ENCODE measurements around the gene CXCR5. TPM values are rescaled to one million over a fixed set of nuclear protein-coding genes. Genes with fewer than 3 reads are reported as not detected.
A peak's percentile ranks its signal among the peaks of the same experiment; 100 is the strongest.

Gene CXCR5
- total RNA-seq, 2 donors from 2014 or later: 8.0 to 20.2 TPM

DNA sequence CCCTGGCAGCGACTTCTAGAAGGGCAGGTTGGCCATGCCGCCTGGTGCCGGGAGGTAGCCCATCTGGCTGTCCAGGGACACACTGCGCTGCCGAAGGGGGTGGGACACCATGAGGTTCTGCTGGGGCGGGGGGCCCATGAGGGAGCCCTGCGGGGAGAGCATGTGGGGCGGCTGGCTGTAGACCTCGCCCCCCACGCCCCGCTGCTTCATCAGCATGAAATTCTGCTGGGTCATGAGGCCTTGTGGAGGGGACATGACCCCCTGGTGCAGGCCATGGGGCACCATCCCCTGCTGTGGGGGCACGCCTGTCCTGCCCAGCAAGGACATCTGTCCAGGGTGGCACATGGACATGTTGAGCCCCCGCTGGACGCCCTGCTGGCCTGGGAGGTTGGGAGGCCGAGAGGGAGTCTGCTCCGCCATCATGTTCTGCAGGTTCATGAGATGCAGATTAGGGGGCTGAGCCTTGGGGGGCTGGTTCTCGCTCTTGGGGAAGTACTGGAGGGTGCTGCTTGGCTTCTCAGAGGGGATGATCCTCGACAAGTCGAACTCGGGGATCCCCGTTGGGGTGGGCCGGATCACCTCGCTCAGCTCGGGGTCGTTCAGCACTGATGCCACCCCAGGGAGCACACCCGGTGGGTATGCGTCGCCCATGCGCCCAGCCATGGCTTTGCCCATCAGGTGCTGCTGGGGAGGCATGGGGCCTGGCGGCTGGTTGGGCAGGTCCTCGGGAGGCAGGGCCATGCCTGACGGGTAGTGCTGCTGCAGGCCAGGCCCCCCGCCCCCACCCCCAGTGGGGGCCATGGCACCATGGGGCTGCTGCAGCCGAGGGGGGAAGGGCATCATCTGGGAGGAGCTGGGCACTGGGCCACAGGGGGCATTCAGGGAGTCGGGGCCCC, 15.0 kb downstream of the CXCR5 start:
- no peak overlapping the region for H3K4me3 Mint-ChIP-seq
- H3K9me3 Mint-ChIP-seq: no peaks in the 10 kb centered on the region
- no peaks in the 10 kb centered on the region for H3K27me3 Mint-ChIP-seq
- H3K27ac Mint-ChIP-seq: no peak overlapping the region
- H3K36me3 Mint-ChIP-seq (ENCODE audit: low read depth): peaks cover 74% of the 10 kb centered on the region
- no peak for ATAC-seq (replicated peaks)
- H3K4me1 Mint-ChIP-seq: peaks cover 22% of the 10 kb centered on the region

- Mint-ChIP-seq H3K4me3 (no peak overlapping the region), H3K27ac (no peak overlapping the region), H3K36me3 (ENCODE audit: low read depth) (peaks cover 74% of the 10 kb centered on the region), H3K9me3 (no peaks in the 10 kb centered on the region), H3K27me3 (no peaks in the 10 kb centered on the region), H3K4me1 (peaks cover 16% of the 10 kb centered on the region)
- no peak for ATAC-seq (replicated peaks)
These were observed 15.6 kb downstream of the CXCR5 start for GRCh38 chr11:118899296-118899688.

- Mint-ChIP-seq H3K27me3 (no peaks in the 10 kb centered on the region), H3K9me3 (no peaks in the 10 kb centered on the region), H3K4me3 (no peak overlapping the region), H3K27ac (peak overlapping the region; percentile 30), H3K36me3 (ENCODE audit: low read depth) (peaks cover 71% of the 10 kb centered on the region), H3K4me1 (peaks cover 11% of the 10 kb centered on the region)
- ATAC-seq (replicated peaks): no peak
These were observed 16.1 kb downstream of the CXCR5 start for GRCh38 chr11:118899706-118900360.

DNA sequence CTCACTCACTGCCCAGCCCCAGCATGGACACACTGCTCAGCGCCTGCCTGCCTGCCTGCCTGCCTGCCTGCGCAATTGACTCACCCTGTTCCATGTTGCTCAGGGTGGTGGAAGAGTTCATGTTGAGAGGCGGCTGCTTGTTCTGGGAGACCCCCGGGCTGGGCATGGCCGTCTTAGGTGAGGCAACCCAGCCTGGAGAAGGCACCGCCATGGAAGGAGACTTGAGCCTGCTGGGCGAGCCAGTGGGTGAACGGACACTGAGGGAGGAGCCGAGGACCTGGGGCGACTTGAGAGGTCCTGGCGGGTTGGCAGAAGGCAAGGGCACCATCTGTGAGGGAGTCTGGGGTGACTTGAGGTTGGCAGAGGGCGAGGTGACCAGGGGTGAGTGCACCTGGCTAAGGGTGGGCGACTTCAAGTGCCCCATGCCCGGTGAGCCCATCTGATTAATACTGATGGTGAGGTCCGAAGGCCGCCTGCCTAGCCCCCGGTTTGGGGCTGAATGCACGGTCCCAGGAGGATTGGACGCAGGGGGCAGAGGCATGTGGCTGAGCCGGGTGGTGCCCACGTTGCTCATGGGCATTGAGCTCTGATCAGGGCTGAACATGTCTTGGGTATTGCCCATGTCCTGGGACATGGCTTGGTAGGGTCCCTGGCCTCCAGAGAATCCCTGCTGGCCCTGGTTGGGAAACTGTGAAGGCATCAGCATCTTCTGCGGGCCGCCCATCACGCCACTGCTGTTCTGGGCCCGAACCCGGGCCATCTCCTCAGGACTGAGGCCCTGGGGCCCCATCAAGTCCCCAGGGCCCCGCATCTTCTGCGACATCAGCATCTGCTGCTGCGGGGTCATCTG, 17.1 kb downstream of the CXCR5 start:
- peak overlapping the region; percentile 30 for H3K27ac Mint-ChIP-seq
- no peak for ATAC-seq (replicated peaks)
- H3K4me1 Mint-ChIP-seq: peaks cover 8% of the 10 kb centered on the region
- H3K36me3 Mint-ChIP-seq (ENCODE audit: low read depth): peaks cover 67% of the 10 kb centered on the region
- no peaks in the 10 kb centered on the region for H3K27me3 Mint-ChIP-seq
- H3K4me3 Mint-ChIP-seq: no peak overlapping the region
- H3K9me3 Mint-ChIP-seq: no peaks in the 10 kb centered on the region

GRCh38 chr11:118901494-118902335, 18.0 kb downstream of the CXCR5 start:
- no peaks in the 10 kb centered on the region for H3K27me3 Mint-ChIP-seq
- H3K4me3 Mint-ChIP-seq: no peak overlapping the region
- peaks cover 4% of the 10 kb centered on the region for H3K4me1 Mint-ChIP-seq
- ATAC-seq (replicated peaks): peak; percentile 7
- peaks cover 69% of the 10 kb centered on the region for H3K36me3 Mint-ChIP-seq (ENCODE audit: low read depth)
- no peak overlapping the region for H3K27ac Mint-ChIP-seq
- no peaks in the 10 kb centered on the region for H3K9me3 Mint-ChIP-seq

- H3K36me3 Mint-ChIP-seq (ENCODE audit: low read depth): peaks cover 69% of the 10 kb centered on the region
These were observed 18.9 kb downstream of the CXCR5 start for GRCh38 chr11:118902336-118903203.

GRCh38 chr11:118903204-118904015, 19.7 kb downstream of the CXCR5 start:
- peaks cover 73% of the 10 kb centered on the region for H3K36me3 Mint-ChIP-seq (ENCODE audit: low read depth)
- H3K4me1 Mint-ChIP-seq: peaks cover 13% of the 10 kb centered on the region

More at GRCh38 chr11:118902336-118903203, 18.9 kb downstream of the CXCR5 start:
- Mint-ChIP-seq H3K9me3 (no peaks in the 10 kb centered on the region), H3K27me3 (no peaks in the 10 kb centered on the region), H3K4me1 (peaks cover 11% of the 10 kb centered on the region), H3K4me3 (no peak overlapping the region), H3K27ac (no peak overlapping the region)
- no peak for ATAC-seq (replicated peaks)

GRCh38 chr11:118907051-118908042, 23.7 kb downstream of the CXCR5 start:
- Mint-ChIP-seq H3K4me1 (peaks cover 24% of the 10 kb centered on the region), H3K27ac (peak overlapping the region; percentile 87), H3K9me3 (no peaks in the 10 kb centered on the region), H3K36me3 (ENCODE audit: low read depth) (peaks cover 47% of the 10 kb centered on the region), H3K27me3 (no peaks in the 10 kb centered on the region), H3K4me3 (peak overlapping the region; percentile 12)
- ATAC-seq (replicated peaks): peak; percentile 73

More at GRCh38 chr11:118903204-118904015, 19.7 kb downstream of the CXCR5 start:
- H3K27me3 Mint-ChIP-seq: no peaks in the 10 kb centered on the region
- no peak for ATAC-seq (replicated peaks)
- H3K4me3 Mint-ChIP-seq: no peak overlapping the region
- H3K27ac Mint-ChIP-seq: no peak overlapping the region
- no peaks in the 10 kb centered on the region for H3K9me3 Mint-ChIP-seq

DNA sequence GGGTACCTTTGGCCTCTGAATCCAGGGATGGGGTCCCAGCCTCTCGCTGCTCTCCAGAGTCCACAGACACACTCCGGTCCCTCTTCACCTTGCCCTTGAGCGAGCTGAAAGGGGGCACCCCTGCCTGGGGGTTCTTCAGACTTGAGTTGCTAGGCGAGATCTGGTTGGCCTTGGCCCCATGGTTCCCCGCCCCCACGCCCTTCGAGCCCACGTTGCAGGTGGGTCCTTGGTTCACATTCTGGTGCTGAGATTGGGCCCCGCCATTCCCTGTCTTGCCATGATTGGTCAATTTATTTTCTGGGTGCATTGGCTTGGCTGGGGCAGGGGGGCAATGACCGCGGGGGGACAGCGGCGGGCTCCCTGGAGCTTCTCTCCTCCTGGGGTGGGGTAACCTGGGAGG, 24.6 kb downstream of the CXCR5 start:
- no peak overlapping the region for H3K4me3 Mint-ChIP-seq
- no peak overlapping the region for H3K27ac Mint-ChIP-seq
- ATAC-seq (replicated peaks): no peak
- H3K4me1 Mint-ChIP-seq: peaks cover 24% of the 10 kb centered on the region
- H3K27me3 Mint-ChIP-seq: no peaks in the 10 kb centered on the region
- peaks cover 47% of the 10 kb centered on the region for H3K36me3 Mint-ChIP-seq (ENCODE audit: low read depth)
- no peaks in the 10 kb centered on the region for H3K9me3 Mint-ChIP-seq

DNA sequence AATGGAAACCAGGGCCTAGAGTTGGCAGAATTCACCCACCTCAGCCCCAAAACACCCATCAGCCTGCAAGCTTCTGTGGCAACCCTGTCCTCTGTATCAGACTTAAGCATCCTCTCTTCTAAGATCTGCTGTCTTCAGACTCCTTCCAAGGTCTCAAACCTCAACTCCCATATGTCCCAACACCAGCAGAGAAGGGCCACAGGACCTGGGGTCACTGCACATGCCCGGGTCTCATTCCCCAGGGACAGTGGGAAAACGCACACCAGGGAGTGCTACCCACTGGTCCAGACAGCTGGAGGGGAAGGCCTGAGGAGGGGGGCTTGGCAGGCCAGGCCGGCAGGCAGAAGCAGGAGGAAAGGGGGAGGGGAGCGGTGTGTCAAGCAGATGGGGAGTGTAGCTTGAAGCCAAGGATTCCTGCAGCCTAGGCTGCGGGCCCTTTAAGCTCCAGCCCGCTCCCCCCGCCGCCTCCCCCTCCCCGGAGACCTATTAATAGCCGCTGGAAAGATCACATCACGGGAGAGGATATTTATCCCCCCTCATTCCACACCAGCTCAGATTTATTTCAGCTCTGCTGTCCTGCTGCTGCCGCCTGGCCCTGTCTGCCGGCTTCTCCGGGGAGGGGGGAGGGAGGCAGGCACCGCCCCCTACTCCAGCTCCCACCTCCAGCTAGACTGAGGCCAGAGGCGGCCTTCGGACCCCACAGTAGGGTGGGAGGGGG, 25.4 kb downstream of the CXCR5 start:
- Mint-ChIP-seq H3K27ac (peak overlapping the region; percentile 32), H3K9me3 (no peaks in the 10 kb centered on the region), H3K27me3 (no peaks in the 10 kb centered on the region), H3K4me3 (peak overlapping the region; percentile 29), H3K36me3 (ENCODE audit: low read depth) (peaks cover 41% of the 10 kb centered on the region), H3K4me1 (peaks cover 24% of the 10 kb centered on the region)
- ATAC-seq (replicated peaks): no peak
